Medulla oblongata (tissue), 1 donor: Measurements from ENCODE around the gene FOXO6.

Source experiments
- DNase-seq: peaks from one replicate; pipeline ENCODE4 v3.0.0-alpha.2; 2015; ENCODE audit errors: extremely low spot score

FOXO6 gene

DNA sequence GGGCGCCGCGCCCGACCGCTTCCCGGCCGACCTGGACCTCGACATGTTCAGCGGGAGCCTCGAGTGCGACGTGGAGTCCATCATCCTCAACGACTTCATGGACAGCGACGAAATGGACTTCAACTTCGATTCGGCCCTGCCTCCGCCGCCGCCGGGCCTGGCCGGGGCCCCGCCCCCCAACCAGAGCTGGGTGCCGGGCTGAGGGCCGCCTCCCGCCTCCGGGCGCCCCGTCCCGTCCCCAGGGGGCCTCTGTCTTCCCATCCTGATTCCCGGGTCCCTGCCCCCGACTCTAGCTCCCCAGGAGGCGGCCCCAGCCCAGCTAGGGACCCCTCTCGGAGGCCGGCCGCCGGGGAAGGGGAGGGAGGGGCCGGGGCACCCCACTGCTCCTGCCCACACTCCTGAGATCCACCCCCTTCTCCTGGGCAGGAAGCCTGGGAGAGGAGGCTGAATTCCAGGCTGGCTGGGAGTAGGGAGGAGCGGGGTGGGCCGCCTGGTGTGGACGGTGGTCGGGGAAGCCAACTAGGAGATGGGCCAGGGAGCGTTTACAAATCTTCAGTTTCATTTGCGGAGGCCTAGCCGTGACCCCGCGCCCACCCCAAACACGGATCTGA is 21.4 kb downstream of the FOXO6 start:
- no peak for DNase-seq

DNA sequence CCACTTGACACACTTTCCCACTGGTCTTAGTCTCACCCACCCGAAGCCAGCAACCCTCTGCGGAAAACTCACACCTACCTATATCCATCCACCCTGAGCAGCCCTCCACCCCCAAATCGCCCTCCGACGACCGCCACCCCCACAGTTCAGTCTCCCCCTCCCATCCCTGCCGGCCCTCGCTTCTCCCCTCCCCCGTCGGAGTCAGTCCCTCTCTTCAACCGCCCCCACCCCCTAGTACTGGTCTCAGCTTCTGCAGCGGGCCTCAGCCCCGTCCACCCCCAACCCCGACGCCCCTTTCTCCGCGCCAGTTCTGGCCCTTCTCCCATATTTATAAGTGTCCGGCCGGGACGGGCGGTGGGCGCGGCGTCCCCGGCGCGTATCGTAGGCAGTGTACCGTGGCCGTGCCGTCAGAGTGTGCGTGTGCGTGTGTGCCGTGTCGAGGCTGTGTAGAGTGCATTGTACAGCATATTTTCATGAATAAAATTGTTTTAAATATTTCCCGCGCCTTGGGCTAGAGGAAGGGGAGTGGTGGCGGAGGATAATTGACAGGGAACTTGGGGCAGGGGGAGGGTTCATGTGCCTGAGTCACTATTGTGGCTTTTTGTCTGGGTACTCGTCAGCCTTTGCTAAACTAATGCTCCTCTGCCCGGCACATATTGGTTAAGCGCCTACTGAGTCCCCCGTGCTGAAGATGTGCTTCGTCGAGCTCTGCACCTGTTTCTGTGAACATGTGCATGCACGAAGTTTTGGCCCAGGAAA is 22.0 kb downstream of the FOXO6 start:
- no peak for DNase-seq

DNA sequence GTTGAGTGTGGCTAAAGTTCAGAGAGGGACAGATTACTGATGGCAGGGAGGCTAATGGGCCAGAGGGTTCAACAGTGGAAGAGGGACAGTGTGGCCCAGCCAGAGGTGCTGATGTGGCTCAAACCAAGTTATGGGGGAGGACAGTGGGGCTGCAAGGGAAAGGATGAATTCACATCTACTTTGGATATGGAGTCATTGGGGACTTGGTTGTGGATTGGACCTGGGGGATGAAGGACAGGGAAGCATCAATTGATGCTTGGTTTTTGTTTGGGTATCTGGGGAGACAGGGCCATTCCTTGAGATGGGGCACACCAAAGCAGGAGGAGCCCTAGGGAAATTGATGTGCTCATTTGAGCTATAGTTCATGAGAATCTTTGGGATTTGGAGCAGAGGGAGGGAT is 23.3 kb downstream of the FOXO6 start:
- DNase-seq, result no peak

- no peak for DNase-seq
Measured at GRCh38 chr1:41385398-41386195, 24.4 kb downstream of the FOXO6 start.

- no peak for DNase-seq
Measured at GRCh38 chr1:41386196-41386663, 25.0 kb downstream of the FOXO6 start.

DNA sequence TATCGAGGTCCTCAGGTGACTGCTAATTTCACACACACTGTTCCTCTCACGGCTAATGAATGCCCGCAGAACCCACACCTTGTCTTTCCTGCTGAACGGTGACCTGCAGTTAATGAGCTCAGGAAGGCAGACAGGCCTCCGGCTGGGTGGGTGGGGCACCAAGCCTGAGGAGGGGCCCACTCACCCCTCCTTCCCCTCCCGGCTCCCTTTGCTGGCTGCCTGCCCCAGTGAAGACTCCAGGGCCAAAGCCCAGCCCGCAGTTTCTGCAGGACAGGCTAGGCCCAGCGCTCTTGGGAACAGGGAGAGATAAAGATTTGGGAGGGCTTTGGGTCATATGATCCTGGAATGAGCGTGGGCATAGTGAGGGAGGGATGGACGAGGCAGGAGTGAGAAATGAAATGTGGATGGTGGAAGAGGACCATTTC is 26.4 kb downstream of the FOXO6 start:
- DNase-seq, result peak; percentile 54

GRCh38 chr1:41388510-41388909 is 27.3 kb downstream of the FOXO6 start:
- DNase-seq, result no peak

DNA sequence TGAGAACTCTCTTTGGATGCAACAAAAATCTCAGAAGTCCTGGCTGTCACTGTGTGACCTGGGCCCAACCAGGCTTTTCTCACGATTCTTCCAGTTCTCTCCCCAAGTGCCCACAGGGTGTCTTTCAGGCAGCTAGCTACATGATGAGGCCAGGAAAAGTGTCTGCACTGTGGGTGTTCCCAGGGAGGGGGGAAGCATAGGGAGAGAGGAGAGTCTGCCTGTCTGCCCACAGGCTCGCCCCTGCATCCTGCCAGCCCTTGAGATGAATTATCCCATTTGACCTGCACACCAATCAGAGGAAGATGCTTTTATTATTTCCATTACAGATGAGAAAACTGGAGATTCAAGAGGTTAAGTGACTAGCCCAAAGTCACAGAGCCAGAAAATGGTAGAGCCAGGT is 27.8 kb downstream of the FOXO6 start:
- DNase-seq, result no peak

DNA sequence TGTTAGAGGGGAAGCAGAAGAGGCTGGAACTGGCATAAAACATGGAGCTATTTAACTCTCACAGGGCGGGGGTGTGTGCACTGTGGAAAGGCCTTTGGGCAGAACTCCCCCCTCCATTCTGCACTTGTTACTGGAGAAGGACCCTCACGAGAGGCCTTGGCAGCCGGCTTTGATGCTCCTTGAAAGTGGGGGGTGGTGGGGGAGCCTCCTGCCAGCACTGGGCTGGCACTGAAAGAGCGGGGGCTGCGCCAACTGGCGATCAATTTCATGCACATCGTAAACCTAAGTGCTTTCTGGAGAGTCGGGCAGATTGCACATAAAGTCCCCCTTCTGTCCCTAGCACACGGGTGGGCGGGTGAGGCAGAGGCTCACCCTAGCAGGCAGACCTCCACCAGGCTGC is 28.9 kb downstream of the FOXO6 start:
- DNase-seq, result no peak

DNA sequence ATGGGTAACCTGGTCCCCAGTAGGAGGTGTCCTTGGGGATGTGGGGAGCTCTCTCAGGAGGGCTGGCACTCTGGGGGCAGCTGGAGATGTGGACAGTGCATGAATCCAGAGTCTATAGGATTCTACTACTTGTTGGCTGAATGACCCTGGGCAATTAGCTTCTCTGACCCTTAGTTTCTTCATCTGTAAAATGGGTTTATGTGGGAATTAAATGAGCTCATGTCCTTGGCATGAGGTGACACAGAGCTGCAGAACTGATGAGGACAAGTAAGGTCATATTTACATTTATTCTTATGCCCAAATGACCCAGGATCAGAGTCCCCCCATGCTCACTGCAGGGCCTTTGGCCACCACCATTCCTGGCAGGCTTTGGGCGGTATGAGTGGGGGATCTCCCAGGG is 29.3 kb downstream of the FOXO6 start:
- no peak for DNase-seq

DNA sequence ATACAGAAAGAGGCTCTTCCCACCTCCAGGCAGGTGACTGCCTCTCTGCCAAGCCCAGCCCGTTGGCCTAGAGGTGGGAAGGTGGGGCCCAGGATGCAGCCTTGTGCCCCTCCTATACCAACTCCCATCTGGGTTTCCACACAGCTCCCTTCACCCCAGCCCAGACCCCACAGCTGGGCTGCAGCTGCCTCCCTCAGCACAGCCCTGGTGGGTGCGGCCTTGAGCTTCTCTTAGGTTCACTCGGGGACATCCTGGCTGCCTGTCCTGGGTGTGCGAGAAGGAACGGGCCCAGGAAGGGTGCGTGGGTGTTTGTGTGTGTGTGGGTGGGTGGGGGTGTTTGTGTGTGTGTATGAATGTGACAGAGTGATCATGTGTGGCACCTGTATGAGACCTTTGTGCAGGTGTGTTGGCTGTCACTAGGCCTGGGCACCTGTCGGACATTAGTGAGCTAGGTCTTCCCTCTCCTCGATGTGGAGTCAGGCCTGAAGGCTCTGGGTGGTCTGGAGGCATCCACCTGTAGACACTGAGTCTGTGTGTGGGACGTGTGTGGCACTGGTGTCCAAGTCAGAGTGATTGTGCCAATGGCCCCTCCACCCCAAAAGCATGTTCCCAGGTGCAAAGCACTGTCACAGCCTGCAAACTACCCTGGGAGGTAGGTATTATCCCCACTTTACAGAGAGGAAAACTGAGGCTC is 30.7 kb downstream of the FOXO6 start:
- DNase-seq, result no peak

- DNase-seq, result no peak
Measured at GRCh38 chr1:41392528-41392924, 31.3 kb downstream of the FOXO6 start.

GRCh38 chr1:41393716-41394368 is 32.6 kb downstream of the FOXO6 start:
- no peak for DNase-seq

- no peak for DNase-seq
Measured at GRCh38 chr1:41394369-41394744, 33.1 kb downstream of the FOXO6 start.

DNA sequence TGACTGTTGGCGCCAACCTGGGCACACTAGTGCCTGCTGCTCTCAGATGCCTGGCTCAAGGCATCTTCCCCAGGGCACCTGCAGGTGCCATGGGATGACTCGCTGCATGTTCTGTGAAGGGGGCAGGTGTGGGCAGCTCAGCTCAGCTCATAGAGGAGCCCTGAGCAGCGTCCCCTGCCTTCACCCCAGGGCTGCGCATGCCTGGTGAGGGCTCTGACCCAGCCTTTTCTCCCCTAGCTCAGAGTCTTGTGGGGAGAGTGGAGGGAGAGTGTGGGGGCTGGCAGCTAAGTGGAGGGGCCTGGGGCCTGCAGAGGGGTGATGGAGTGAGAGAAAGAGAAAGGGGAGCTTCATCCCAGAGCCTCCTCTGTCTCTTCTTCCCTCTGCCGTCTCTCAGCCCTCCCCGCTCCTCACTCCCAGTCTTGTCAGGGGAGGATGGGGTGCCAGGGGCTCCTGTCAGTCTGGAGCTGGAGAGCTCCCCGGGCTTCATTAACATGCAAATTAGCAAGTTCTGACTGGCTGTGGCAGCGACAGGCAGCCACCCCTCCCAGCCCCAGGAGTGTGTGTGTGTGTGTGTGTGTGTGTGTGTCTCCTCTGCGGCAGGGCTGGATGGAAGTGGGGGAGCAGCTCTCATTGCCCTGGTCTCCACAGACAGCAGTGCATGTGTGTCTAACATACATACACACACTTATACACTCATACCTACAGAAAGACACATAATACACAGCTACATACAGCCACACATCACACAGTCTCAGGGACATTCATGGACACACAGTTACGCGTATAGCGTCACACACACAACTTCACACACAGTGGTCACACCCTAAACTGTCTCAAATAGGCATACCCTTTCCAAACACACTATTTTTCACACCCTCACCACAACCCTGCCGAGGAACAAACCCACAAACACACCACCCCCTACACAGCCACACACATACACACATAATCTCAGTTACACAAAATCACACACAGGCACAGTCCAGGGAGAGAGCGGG is 34.0 kb downstream of the FOXO6 start:
- DNase-seq, result peak; percentile 64

DNA sequence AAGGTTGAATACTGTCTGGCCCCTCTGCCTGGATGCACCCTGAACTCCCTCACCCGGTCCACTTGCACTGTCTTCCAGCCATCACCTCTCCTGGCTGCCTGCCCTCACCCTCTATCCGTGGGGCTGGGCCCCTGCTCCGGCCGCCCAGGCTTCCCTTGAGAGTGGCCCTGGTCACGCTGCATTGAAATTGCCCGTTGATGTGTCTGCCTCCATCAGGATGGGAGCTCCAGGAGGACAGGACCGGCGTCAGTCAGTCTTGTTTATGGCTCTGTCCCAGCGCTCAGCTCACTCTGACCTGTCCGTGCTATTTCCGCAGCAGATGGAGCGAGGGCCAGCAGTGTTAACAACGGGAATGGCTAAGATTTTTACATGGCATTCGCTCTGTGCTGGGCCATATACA is 34.9 kb downstream of the FOXO6 start:
- no peak for DNase-seq

DNA sequence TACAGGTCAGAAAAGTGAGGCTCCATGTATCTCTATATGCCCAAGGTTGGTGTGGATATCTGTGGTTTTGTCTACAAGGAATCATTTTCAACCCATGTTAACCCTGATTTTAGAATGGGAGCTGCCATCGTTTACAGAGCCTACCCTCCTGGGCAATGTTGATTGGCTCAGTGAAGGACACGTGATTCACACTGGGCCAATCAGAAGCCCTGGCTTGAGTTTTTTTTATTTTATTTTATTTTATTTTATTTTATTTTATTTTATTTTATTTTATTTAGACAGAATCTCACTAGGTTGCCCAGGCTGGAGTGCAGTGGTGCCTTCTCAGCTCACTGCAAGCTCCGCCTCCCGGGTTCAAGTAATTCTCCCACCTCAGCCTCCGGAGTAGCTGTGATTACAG is 35.8 kb downstream of the FOXO6 start:
- no peak for DNase-seq

- no peak for DNase-seq
Measured at GRCh38 chr1:41397753-41398330, 36.6 kb downstream of the FOXO6 start.

GRCh38 chr1:41399145-41399795 is 38.0 kb downstream of the FOXO6 start:
- peak; percentile 51 for DNase-seq
